Endothelial cell (in vitro differentiated cells): Measurements from ENCODE around the gene MRGPRF. TPM values are rescaled to one million over a fixed set of nuclear protein-coding genes. Genes with fewer than 3 reads are reported as not detected.

Experiments used
- DNase-seq: peaks from one replicate; pipeline ENCODE4 v3.0.0; 2021; ENCODE audit warnings: low spot score
- H3K27ac Mint-ChIP-seq: one replicate; pipeline ENCODE4 v1.8.0; 2021; ENCODE audit warnings: mixed read lengths, inconsistent platforms; ENCODE audit not compliant: unreplicated experiment
- H3K27me3 Mint-ChIP-seq: one replicate; pipeline ENCODE4 v1.8.0; 2021; ENCODE audit warnings: mild to moderate bottlenecking, moderate library complexity, mixed read lengths, inconsistent platforms; ENCODE audit not compliant: unreplicated experiment
- H3K36me3 Mint-ChIP-seq: one replicate; pipeline ENCODE4 v1.8.0; 2021; ENCODE audit warnings: mild to moderate bottlenecking, low read depth, mixed read lengths, inconsistent platforms; ENCODE audit not compliant: unreplicated experiment
- H3K4me1 Mint-ChIP-seq: one replicate; pipeline ENCODE4 v1.8.0; 2021; ENCODE audit warnings: mild to moderate bottlenecking, mixed read lengths, inconsistent platforms; ENCODE audit not compliant: unreplicated experiment
- H3K4me3 Mint-ChIP-seq: one replicate; pipeline ENCODE4 v1.8.0; 2021; ENCODE audit warnings: mild to moderate bottlenecking, mixed read lengths, inconsistent platforms; ENCODE audit not compliant: unreplicated experiment
- H3K9me3 Mint-ChIP-seq: one replicate; pipeline ENCODE4 v1.8.0; 2021; ENCODE audit warnings: mixed read lengths, inconsistent platforms; ENCODE audit not compliant: unreplicated experiment
- CTCF ChIP-seq: fragments of 200-600 bp; sonication (generic); IDR thresholded peaks from one replicate; pipeline ENCODE4 v1.5.0; 2021; ENCODE audit warnings: antibody characterized with exemption; ENCODE audit not compliant: unreplicated experiment
- total RNA-seq: library from RNA; stranded (reverse); fragmentation: NEBNext Ultra II Directional; extraction: Animal tissue kit (Norgen Biotek cat#: 25700); gene quantifications from one replicate; pipeline ENCODE4 v1.2.1, GENCODE V29; 2021; ENCODE audit not compliant: unreplicated experiment

Gene MRGPRF
- total RNA-seq, 1 donor from 2014 or later: 0.54 TPM

- peak overlapping the region; percentile 37 for H3K4me3 Mint-ChIP-seq
- no peak overlapping the region for H3K27ac Mint-ChIP-seq
- no peaks in the 10 kb centered on the region for H3K9me3 Mint-ChIP-seq
- TF ChIP-seq CTCF: no peak
- H3K27me3 Mint-ChIP-seq: peaks cover 10% of the 10 kb centered on the region
- no peaks in the 10 kb centered on the region for H3K4me1 Mint-ChIP-seq
- no peak for DNase-seq
- H3K36me3 Mint-ChIP-seq: no peaks in the 10 kb centered on the region
Observed at GRCh38 chr11:69012092-69013008, 696 bp downstream of the MRGPRF start.

DNA sequence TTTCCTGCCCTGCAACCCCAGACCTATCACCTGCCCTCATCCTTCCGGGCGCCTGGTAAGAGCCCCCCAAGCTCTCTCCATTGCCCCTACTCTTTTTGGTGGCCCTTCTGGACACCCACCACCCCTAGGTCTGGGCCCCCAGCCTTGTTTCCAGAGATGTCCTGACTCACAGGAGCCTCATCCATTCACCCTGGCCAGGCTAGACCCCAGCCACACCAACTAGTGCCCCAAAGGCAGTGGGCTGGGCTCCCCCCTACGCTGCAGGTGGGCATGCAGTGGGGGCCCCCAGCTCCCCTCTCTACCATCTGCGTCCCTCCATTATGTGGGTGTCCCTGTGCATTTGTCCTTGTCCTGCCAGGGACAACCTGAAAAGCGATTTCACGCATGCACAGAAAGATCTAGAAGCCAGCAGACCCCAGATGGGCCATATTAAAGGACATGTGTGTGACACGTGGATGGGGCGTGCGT, 1.4 kb downstream of the MRGPRF start:
- Mint-ChIP-seq H3K36me3 (no peaks in the 10 kb centered on the region), H3K9me3 (no peaks in the 10 kb centered on the region), H3K27me3 (peaks cover 12% of the 10 kb centered on the region), H3K27ac (no peak overlapping the region), H3K4me1 (no peaks in the 10 kb centered on the region), H3K4me3 (peak overlapping the region; percentile 37)
- no peak for DNase-seq
- TF ChIP-seq CTCF: no peak

DNA sequence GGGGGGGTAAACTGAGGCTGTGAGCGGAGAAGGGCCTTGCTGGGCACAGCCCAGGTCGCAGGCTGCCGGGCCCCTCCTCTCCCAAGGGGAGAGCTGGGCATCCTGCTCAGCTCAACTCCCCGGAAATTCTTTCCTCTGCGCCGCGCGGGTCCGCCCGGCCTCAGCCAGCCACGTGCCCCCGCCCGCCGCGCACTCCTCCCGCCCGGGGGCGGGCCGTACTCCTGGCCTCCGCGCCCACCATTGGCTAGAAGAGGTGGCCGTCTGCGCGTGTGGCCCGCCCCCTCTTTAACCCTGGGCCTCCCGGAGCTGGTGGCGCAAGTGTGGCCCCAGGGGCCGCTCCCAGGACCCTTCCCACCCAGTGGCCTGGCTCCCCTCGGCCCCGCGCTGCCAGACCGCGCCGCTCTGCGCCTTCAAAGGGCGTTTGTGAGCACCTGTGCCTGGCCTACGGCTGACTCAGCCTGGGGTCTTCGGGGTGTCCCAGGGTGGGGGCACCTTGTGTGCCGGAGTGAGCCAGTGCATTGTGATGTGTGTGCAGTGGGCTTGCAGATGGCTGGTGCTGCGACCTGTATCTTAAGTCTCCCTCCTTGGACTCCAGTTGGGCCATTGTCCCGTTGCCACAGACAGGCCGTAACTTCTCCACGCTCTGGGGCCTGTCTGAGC, 2.0 kb downstream of the MRGPRF start:
- H3K27ac Mint-ChIP-seq: no peak overlapping the region
- no peaks in the 10 kb centered on the region for H3K4me1 Mint-ChIP-seq
- no peaks in the 10 kb centered on the region for H3K36me3 Mint-ChIP-seq
- TF ChIP-seq CTCF: no peak
- DNase-seq: peak; percentile 50
- H3K27me3 Mint-ChIP-seq: peaks cover 9% of the 10 kb centered on the region
- no peaks in the 10 kb centered on the region for H3K9me3 Mint-ChIP-seq
- H3K4me3 Mint-ChIP-seq: no peak overlapping the region

- H3K27me3 Mint-ChIP-seq: peaks cover 10% of the 10 kb centered on the region
- H3K36me3 Mint-ChIP-seq: no peaks in the 10 kb centered on the region
- H3K9me3 Mint-ChIP-seq: no peaks in the 10 kb centered on the region
- H3K4me1 Mint-ChIP-seq: no peaks in the 10 kb centered on the region
- no peak for DNase-seq
- H3K4me3 Mint-ChIP-seq: no peak overlapping the region
- no peak for TF ChIP-seq CTCF
- H3K27ac Mint-ChIP-seq: no peak overlapping the region
Observed at GRCh38 chr11:69010361-69010891, 2.6 kb downstream of the MRGPRF start.
